ENCODE measurements around the gene RGS10.
A peak's percentile ranks its signal among the peaks of the same experiment; 100 is the strongest.
"Not testable (repeated sequence)": the region's sequence is repeated elsewhere in the genome, so short reads cannot be mapped to it uniquely, and the experiment has no call there.

Gene RGS10, protein sequence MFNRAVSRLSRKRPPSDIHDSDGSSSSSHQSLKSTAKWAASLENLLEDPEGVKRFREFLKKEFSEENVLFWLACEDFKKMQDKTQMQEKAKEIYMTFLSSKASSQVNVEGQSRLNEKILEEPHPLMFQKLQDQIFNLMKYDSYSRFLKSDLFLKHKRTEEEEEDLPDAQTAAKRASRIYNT

DNA sequence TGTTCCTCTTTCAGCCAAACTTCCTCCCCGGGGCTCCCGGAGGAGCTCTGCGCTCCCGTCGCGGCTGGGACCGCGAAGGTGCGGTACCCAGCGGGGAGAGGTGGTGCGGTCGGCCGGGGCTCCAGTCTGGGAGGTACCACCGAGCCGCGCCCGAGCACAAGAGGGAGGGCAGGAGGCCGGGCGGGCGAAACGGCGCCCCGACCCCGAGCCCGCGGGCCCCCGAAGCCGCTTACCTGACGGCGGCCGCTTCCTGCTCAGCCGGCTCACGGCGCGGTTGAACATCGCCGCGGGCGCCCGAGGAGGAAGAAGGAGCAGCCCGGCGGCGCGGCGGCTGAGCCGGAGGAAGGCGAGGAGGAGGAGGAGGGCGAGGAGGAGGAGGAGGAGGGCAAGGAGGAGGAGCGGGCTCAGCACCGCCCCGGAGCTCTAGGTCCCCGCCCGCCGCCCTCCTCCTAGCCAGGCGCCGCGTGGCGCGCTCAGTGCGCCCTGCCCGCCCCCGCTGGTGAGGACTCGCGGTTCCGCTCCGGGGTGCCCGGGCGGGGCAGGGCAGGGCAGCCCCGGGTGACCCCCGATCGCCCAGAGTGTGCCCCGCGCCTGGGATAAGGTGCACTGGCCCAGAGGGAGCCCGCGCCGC lies at the start of gene RGS10:
Gene RGS10, minus strand, starts transcription at position 363 of the 631 bp plus-strand sequence. Its CDS starts 81 bp downstream, at position 282.
- peak; percentile 86 for DNase-seq

DNA sequence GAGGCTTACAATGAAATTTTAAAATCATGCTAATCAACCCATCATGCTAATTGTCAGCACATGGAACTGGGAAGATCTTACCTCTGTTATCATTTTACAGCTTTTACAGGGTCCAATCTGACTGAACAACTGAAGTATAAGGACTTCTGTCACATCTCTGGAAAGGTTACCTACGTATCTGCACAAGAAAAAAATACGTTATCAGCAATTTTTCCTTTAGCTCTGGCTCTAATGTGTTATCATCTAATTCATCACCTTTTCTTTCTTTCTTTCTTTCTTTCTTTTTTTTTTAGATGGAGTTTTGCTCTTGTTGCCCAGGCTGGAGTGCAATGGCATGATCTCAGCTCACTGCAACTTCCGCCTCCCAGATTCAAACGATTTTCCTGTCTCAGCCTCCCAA lies 45.6 kb upstream of the RGS10 start:
- DNase-seq: no peak

DNA sequence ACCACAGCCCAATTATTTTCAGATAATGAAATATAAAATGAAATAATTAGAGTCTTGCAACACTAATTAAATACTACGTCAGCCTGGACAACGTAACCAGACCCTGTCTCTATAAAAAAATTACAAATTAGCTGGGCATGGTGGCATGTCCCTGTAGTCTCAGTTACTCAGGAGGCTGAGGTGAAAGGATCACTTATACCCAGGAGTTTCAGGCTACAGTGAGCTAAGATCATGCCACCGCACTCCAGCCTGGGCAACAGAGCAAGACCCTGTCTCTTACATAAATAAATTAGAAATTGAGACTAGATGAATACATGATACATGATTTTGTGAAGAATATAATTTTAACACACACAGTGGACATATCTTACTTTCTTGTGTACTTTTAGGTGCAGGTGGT lies 35.8 kb upstream of the RGS10 start:
- no peak for DNase-seq

DNA sequence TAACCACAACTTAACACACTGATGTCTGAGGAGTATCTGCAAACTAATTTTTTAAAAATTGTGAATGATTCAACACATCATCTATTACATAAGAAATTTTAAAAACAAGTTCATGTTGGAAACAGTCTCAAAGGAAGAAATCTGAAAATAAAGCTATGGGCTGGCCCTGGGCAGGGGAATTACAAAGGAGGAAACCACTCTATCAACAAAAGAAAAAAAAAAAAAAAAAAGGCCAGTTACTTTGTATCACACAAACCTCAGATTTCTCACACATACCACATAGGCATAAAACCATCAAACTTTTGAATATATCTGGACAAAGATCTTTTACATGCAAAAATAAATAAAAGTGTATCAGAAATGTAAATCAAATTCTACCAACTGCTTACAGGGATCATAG lies 33.5 kb upstream of the RGS10 start:
- DNase-seq: no peak

DNA sequence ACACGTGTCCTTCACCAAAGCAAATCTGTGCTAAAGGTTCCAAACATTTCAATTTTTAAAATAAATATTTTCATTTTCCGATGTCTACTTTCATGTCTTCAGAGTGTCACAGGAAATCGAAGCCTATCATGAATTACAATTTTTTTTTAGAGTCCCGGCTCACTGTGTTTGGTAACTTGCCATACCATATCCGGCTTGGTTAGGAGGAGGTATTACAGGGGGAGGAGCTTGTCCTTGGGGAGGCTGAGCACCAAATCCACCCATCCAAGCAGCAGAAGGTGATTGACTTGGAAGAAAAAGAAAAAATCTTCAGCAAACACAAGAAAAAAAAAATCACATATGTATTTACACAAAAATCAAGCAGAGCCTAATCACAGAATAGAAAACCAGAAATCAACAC lies 33.0 kb upstream of the RGS10 start:
- DNase-seq: no peak

DNA sequence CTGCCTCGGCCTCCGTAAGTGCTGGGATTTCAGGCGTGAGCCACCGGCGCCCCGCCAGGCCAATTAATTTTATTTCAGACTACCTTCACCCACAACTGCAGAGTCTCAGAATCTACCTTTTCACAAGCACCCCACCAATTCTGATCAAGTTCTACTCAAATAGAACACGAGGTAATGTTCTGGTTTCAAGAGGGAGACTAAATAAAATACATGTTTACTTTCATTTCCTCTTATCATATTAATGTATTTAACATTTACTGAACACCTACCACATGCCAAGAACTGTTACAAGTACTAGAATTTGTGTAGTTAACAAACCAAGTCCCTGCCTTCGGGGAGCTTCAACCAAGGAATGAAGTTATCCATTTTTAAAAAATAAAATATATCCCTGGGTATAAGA lies 25.5 kb upstream of the RGS10 start:
- no peak for DNase-seq

DNA sequence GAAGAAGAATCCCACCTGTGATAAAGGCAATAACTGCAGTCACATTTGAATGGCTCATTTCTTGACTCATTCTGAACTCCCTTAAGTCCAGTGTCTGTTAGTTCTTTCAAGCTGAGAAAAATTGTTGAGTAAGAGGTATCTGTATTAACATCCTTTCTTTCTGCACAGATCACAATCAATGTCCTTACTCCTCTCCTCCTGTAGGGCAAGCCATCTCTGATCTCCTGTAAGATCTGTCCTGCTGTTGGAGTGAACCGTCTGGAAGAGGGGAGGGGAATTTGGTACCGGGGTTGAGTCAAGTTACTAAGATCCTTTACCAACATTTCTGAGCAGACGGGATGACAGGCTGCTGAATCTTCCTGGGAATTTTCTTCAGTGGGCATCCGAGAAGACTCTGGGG lies 19.6 kb upstream of the RGS10 start:
- DNase-seq: no peak

DNA sequence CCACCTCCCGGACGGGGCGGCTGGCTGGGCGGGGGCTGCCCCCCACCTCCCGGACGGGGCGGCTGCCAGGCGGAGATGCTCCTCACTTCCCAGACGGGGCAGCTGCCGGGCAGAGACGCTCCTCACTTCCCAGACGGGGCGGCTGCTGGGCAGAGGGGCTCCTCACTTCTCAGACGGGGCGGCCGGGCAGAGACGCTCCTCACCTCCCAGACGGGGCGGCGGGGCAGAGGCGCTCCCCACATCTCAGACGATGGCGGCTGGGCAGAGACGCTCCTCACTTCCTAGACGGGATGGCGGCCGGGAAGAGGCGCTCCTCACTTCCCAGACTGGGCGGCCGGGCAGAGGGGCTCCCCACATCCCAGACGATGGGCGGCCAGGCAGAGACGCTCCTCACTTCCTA lies 17.0 kb upstream of the RGS10 start:
- not testable (repeated sequence) for DNase-seq

DNA sequence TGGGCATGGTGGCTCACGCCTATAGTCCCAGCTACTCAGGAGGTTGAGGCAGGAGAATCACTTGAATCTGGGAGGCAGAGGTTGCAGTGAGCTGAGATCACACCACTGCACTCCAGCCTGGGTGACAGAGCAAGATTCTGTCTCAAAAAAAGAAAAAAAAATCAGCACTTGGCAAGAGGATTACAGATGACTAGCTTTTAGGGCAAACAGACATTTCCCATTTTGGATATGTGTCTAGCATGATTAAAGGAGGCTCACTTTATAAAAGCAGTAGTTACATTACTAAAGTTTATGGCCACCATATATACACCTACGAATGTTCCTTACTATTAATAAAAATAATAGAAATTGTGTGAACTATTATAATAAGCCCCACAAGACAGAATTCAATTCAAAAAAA lies 13.6 kb upstream of the RGS10 start:
- not testable (repeated sequence) for DNase-seq

DNA sequence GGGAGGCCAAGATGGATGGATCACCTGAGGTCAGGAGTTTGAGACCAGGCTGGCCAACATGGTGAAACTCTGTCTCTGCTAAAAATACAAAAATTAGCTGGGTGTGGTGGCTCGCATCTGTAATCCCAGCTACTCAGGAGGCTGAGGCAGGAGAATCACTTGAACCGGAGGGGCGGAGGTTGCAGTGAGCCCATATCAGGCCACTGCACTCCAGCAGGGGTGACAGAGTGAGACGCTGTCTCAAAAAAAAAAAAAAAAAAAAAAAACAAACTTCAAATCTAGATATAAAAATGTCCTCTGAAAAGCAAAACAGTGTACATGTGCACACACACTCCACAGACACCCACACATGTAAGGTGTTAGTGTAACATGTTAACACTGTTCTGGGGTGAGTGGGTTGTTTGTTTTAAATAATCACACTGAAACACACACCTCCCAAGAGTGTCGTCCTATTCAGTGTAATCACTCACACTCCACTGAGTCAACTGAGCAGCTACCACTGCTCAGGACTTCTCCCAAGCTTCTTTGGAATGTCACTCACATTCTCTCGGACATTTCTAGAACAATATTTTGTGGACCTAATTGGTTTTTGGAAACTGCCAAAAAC lies 12.8 kb upstream of the RGS10 start:
- DNase-seq: no peak

DNA sequence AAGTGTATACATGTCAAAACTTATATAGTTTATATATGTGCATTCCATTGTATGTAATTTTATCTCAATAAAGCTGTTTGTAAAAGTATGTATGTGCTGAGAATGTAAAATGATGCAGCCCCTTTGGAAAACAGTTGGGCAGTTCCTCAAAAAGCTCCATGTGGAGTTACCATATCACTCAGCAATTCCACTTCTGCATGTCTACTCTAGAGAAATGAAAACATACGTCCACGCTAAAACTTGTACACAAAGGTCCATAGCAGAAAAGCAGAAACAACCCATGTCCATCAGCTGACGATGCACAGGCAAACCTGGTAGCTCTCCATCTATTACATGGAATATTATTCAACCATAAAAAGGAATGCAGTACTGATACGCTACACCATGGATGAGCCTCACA lies 8.3 kb upstream of the RGS10 start:
- no peak for DNase-seq

DNA sequence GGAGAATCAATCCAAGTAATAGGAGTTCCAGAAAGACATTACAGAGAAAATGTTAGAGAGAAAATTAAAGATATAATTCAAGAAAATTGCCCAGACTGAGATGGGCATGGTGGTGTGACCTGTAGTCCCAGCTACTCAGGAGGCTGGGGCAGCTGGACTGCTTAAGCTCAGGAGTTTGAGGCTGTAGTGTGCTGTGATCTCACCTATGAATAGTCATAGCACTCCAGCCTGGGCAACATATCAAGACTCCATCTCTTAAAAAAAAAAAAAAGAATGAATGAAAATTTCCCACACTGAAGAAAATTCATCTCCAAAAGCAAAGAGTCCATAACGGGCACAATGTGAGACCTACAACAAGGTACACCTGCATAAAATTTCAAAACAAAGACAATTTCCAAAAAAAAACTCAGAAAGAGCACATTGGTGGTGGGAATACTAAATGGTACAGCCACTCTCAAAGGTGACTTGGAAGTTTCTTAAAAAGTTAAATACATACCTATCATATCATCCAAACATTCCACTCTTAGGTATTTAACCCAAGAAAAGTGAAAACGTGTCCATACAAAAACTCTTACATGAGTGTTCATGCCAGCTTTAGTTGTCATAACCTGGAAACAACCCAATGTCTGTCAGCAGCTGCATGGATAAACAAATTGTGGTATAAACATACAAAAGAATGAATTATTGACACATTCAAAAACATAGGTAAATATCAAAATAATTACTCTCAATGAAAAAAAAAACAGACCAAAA lies 6.9 kb upstream of the RGS10 start:
- DNase-seq: no peak

DNA sequence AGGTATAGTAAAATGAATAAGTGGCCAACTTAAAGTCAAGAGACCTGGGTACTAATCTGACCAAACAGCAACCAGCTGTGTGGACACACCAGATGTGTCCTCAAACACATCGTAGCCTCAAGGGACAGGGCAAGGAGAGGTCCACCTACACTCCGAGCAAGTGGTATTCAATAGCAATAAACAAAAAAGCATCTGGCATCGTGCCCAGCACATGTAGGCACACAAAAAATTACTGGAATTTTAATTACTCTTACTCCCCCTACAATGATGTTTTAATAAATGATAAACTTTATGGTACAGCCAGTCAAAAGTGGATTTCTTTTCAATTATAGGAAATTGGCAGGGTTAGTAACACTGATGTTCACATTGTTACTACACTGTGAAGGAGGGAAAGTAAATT lies 3.5 kb upstream of the RGS10 start:
- DNase-seq: no peak

DNA sequence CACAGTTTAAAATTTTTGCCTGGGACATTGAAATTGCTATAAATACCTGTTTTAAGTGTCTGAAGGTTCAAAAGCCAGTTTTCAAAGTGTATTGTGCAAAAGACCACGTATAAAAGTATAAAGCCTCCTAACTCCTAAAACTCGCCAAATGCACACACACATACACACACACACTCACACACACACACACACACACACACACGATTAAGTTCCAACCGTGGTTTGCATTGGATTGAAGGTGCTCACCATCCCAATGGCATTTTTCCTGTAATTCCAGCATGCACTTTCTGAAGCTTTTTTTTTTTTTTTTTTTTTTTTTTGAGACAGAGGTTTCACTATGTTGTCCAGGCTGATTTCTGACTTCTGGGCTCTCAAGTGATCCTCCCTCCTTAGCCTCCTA lies 2.8 kb upstream of the RGS10 start:
- no peak for DNase-seq

DNA sequence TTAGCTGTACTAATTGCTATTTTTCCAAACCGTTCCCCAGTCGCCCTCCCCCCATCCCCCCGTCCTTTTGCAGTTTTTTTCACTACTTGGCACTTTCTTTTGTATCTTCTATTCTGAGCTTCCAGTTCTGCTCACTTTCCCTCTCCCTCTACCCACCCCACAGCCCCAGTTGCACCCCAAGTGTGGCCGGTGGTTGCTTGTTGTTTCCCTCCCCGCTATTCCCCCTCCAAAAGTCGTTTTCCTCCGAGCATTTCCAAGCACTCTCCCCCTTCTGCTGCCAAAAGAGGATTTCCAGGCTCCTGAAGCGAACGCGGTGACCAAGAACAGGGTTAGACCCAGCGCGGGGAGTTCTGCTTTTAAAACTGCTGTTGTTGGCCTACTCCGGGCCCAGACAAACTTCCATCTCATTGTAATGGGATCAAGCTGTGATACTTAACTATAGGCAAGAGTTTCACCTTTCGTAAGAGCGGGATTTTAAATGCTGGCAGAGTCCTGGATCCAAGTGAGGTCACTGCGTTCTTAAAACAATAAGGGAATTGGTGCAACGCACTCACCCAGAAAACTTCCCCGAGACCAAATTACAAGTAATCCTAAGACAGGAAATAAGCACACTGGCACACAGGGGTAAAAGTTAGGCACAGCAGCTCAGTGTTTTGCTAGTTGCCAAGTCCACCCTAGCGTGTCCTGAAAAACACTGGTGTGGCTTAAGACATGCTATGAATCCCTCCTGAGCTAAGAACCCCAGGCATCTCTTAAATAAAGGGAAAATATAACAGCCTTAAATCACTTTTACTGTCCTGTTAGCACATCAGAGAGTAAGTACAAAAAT lies 1.5 kb upstream of the RGS10 start:
- no peak for DNase-seq

DNA sequence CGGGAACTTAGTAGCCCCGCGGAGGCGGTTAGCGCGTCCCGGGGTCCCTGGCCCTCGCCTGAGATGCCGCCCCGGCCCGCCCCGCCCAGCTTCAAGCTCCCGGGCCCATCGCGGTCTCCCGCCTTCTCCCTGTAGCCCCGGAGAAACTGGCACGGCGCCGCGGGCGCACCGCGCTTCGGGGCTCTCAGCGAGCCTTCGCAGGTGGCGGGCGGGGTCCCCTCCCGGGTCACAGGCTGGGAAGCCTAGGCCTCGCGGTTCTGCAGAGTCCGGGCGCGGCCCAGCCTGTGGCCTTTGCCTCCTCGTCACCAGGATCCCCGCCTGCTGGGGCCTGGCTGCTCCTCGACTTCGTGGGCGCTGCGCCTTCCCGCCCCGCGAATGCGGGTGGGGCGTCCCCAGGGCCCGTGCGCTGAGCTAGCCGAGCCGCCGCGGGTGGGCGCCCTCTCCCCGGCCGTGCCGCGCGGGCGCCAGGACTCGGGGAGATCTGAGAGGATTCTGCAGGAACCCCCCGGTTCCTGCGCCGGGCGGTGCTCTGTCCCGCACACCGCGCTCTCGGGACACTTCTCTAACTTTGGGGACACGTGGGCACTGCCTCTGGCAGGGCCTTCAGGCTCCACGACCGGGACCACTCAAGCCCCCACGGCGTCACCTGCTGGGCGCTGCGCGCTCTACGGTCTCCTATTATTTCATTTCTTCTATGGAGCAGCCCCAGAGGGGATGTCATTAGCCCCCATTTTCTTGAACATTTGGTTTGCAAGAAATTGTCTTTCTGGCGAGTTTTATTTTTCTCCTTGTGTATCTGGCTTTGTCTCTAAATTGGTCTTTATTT lies 682 bp upstream of the RGS10 start:
- peak; percentile 70 for DNase-seq

DNA sequence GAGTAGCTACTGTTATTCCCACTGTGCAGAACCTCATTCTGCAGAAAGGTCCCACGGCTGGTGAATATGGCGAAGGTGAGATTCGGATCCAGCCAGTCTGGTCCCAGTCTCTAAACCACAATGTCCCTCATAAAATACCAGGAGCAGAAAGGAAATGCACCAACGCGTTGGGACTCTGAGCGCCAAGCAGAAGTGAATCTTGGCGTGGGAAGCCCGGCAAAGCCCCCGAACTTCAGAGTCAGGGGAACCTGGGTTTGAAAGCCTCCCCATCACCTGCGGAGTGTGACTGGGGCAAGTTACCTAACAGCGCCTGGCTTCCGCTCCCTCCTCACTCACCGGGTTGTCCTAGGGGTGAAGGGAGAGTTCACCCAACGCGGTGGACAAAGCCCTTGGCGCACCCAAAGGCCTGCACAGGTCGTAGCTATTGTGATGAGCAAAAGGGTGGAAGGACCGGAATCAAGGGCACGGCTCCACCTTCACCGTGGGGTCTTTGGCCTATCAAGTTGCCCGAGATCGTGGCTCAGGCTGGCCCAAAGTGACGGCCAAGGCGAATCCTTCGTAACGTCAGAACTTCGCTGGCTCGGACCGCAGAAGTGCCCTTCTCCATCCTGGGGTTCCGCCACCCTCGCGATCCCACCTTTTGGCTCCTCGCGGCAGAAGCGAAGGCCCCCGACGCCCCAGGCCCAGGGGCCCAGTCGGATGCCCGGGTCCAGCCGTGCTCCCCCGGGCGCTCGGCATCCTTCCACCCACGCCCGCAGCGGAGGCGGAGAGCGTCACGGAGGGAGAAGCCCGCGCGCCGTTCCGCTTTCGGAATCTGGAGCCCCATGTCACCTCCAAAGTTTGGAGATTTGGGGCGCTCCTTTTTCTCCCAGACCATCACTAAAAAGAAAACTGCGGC lies 811 bp downstream of the RGS10 start:
- peak; percentile 77 for DNase-seq

DNA sequence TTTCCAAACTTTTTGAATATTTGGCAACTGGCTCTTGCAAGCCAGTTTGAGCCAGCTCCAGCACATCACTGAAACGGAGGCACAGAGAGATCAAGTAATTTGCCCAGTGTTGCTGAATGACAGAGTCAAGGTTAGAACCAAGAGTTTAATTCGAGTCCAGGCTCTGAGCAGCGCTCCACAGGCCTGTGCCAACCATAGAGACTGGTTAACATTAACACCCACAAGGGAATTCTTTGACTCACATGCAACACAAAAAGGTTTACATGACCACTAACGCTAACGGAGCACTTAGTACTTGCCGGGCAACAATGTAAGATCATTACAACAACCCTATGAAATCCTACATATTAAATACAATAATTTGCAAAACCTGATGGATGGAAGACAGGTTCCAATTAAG lies 1.5 kb downstream of the RGS10 start:
- DNase-seq: peak; percentile 41

DNA sequence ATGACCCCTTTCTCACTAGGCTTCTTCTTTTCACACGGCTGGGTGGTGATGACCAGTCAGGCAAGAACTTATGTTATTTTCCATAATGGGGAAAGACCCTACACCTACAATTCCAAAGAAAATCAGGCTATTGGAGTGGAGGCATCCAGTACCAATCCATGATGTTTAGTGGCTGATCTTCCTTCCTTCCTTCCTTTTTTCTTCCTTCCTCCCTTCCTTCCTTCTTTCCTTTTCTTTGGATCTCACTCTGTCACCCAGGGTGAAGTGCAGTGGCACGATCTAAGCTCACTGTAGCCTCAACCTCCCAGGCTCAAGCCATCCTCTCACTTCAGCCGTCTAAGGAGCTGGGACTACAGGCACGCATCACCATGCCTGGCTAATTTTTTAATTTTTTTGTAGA lies 2.5 kb downstream of the RGS10 start:
- DNase-seq: no peak

DNA sequence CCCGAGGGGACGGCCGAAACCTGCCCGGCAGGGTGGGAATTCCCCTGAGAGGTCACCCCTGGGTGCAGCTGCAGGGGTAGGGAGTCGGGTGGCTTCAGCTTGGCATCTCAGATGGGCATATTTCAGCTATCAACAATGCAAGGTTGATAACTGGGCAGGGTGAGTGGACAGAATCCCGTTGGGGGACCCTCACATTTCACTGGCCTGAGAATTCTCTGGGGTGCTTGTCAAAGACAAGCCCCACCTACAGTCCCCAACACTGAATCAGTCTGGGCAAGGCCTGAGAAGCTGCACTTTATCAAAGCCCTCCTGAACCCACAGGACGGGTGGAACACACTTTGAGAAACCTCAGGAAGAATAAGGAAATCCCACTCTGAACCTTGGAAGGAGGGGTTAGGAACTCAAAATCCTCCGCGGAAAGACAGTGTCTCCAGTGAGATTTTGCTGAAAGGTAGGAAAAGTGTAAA lies 3.1 kb downstream of the RGS10 start:
- peak; percentile 18 for DNase-seq
